Thyroid gland (tissue), 4 donors: ENCODE data around the gene SART3. TPM values are rescaled to one million over a fixed set of nuclear protein-coding genes. Genes with fewer than 3 reads are reported as not detected.

ENCODE experiments used
- DNase-seq, 2 donors: peaks; one replicate each; pipeline ENCODE4 v3.0.0-alpha.2; 2019
- H3K27ac ChIP-seq, 3 donors: fragments of 200-600 bp; sonication (generic); 1 replicate in 2 of 3; 2 replicates in 1 of 3; pipeline ENCODE4 v1.5.1; 2016 to 2019; ENCODE audit warnings: mild to moderate bottlenecking in 1 of 3, moderate library complexity in 1 of 3
- H3K27me3 ChIP-seq: fragments of 200-600 bp; sonication (generic); one replicate; pipeline ENCODE4 v1.5.1; 2019
- H3K36me3 ChIP-seq, 2 donors: fragments of 200-600 bp; sonication (generic); one replicate each; pipeline ENCODE4 v1.5.1; 2016 to 2019
- H3K4me1 ChIP-seq, 2 donors: fragments of 200-600 bp; sonication (generic); one replicate each; pipeline ENCODE4 v1.5.1; 2017 to 2019
- H3K4me3 ChIP-seq, 3 donors: fragments of 200-600 bp; sonication (generic); replicated peaks in 1 of 3; 1 replicate in 2 of 3; 2 replicates in 1 of 3; pipeline ENCODE4 v1.5.1; 2016; ENCODE audit warnings: mild to moderate bottlenecking in 1 of 3
- H3K9me3 ChIP-seq: fragments of 200-600 bp; sonication (generic); one replicate; pipeline ENCODE4 v1.5.1; 2017
- CTCF ChIP-seq, 6 experiments: fragments of 200-600 bp in 3 of 6; fragments of 450-650 bp in 3 of 6; sonication (generic) in 3 of 6; IDR thresholded peaks; one replicate each; pipeline ENCODE4 v1.5.1; 2016 to 2019; ENCODE audit warnings: antibody characterized with exemption in 6 of 6, mild to moderate bottlenecking in 2 of 6, inconsistent platforms in 1 of 6, moderate library complexity in 1 of 6
- POLR2A ChIP-seq, 2 donors: fragments of 450-650 bp; IDR thresholded peaks; one replicate each; pipeline ENCODE4 v1.6.1; 2017; ENCODE audit warnings: antibody characterized with exemption in 2 of 2, mild to moderate bottlenecking in 2 of 2, moderate library complexity in 1 of 2
- WGBS, 2 donors: methylation state at CpG; one replicate each; pipeline ENCODE4 v1.1.5; 2017; 5-methylcytosine and 5-hydroxymethylcytosine counted together
- intact Hi-C: fragments of 100-400 bp; cut with DNase I; formaldehyde crosslinking; loops from one replicate; pipeline ENCODE4 v1.15.1; 2023
- total RNA-seq, 4 donors: library from RNA; depleted of rRNA; stranded (reverse); fragments of >200 nt; gene quantifications; one replicate each; pipeline ENCODE4 v1.2.3, GENCODE V29; 2016

The SART3 gene
- total RNA-seq, 4 donors from 2014 or later = 64.2 to 117 (median 80.0) TPM

- 81 to 88% methylated on average over 5 to 10 of the region's 10 CpGs for WGBS, 2 donors
- H3K27ac ChIP-seq = no peak overlapping the region
- TF ChIP-seq POLR2A (IDR thresholded peaks at IDR 0.05) (no peak), CTCF (IDR thresholded peaks at IDR 0.05) (no peak)
Measured at GRCh38 chr12:108582978-108583770, 22.2 kb upstream of the SART3 start.

GRCh38 chr12:108582509-108582908 lies 21.5 kb upstream of the SART3 start:
- peaks cover 0 to 4% of the 10 kb centered on the region in 2 donors for H3K4me1 ChIP-seq
- intact Hi-C loops = no loop called here
- WGBS, 2 donors = 86 to 87% methylated on average over 7 of the region's 9 CpGs
- TF ChIP-seq POLR2A (IDR thresholded peaks at IDR 0.05) (no peak), CTCF (IDR thresholded peaks at IDR 0.05) (no peak)
- H3K9me3 ChIP-seq = no peaks in the 10 kb centered on the region
- no peak overlapping the region for H3K27ac ChIP-seq
- DNase-seq = no peak
- no peaks in the 10 kb centered on the region for H3K27me3 ChIP-seq
- H3K4me3 ChIP-seq = no peak overlapping the region
- no peaks in the 10 kb centered on the region for H3K36me3 ChIP-seq

More at GRCh38 chr12:108582978-108583770, 22.2 kb upstream of the SART3 start:
- Histone ChIP-seq H3K4me1 (peaks cover 0 to 4% of the 10 kb centered on the region in 2 donors), H3K27me3 (no peaks in the 10 kb centered on the region), H3K9me3 (no peaks in the 10 kb centered on the region), H3K4me3 (no peak overlapping the region), H3K36me3 (no peaks in the 10 kb centered on the region)
- DNase-seq = no peak
- intact Hi-C loops = no loop called here

GRCh38 chr12:108581311-108582227 lies 20.6 kb upstream of the SART3 start:
- peak overlapping the region in 1 of 3 donors; percentile 6 for H3K27ac ChIP-seq
- no peaks in the 10 kb centered on the region for H3K36me3 ChIP-seq
- intact Hi-C loops = no loop called here
- H3K27me3 ChIP-seq = no peaks in the 10 kb centered on the region
- H3K9me3 ChIP-seq = no peaks in the 10 kb centered on the region
- H3K4me3 ChIP-seq = no peak overlapping the region
- H3K4me1 ChIP-seq = peaks cover 0 to 4% of the 10 kb centered on the region in 2 donors
- WGBS, 2 donors = 73 to 85% methylated on average over 24 to 27 of the region's 33 CpGs
- DNase-seq = no peak
- TF ChIP-seq POLR2A (IDR thresholded peaks at IDR 0.05) = no peak
- no peak for TF ChIP-seq CTCF (IDR thresholded peaks at IDR 0.05)

- Histone ChIP-seq H3K27ac (no peak overlapping the region), H3K36me3 (no peaks in the 10 kb centered on the region), H3K4me1 (peaks cover 0 to 4% of the 10 kb centered on the region in 2 donors), H3K27me3 (no peaks in the 10 kb centered on the region), H3K4me3 (no peak overlapping the region), H3K9me3 (no peaks in the 10 kb centered on the region)
- TF ChIP-seq CTCF (IDR thresholded peaks at IDR 0.05) (no peak), POLR2A (IDR thresholded peaks at IDR 0.05) (no peak)
- WGBS, 2 donors = 62 to 72% methylated on average over 3 of the region's 3 CpGs
- DNase-seq = no peak
- intact Hi-C loops = no loop called here
Measured at GRCh38 chr12:108580531-108580930, 19.6 kb upstream of the SART3 start.
